ENCODE data around the gene RAP1GDS1. TPM values are rescaled to one million over a fixed set of nuclear protein-coding genes. Genes with fewer than 3 reads are reported as not detected.

RAP1GDS1 gene
- total RNA-seq, 1 experiment from 2014 or later = 40.8 TPM

DNA sequence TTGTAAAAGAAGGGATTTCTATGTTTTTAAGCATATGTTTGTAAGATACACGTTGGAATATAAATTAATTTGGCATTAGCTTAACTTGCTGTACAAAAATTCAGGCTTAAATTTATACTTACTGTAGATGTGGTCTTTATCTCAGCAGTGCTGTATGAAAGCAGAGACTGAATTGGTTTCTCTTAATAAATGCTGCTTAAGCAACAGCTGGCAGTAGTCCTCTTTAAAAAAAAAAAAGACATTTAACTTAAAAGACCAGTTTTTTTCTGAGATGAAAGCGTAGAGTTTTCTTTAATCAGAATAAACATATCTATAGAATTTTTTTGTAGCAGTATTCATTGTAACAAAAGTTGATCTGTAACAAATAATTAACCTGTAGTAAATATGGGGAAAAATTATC lies 124.6 kb downstream of the RAP1GDS1 start (continued):
- no peak for TF ChIP-seq CEBPB (IDR thresholded peaks at IDR 0.05; ENCODE audit: low read depth)
- no peak for TF ChIP-seq EZH2 (IDR thresholded peaks at IDR 0.05)

DNA sequence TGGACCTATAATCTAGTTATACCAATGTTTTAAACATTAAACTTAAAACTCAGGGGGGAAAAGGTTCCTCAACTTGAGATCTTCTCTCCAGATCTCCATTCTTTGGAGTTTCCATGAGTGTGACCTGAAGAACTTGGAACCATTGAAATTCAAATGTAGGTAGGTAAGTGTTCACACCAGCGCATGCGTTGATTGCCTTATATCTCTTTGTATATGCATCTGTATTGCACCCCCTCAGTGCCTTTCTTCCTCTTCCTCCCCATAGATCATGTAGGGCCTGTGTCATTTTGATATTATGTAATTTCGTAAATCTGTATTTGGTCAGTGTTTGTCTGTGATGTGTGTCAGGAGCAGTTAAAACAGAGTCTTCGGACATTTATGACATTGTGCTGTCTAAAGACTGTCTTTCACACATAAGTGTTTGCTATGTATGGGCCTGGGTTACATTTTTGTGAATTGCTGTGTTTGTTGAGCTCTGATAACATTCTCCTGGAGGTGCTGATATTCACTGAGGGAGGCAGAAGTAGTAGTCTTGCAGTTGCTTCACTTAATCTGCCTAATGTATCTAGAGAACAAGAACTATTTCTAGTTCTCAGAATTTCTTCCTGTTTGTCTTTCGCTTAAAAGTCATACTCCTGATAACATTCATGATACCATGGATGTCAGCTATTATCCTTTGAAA lies 126.3 kb downstream of the RAP1GDS1 start:
- H4K20me1 ChIP-seq (ENCODE audit: insufficient read depth) = no peaks in the 10 kb centered on the region
- H3K27me3 ChIP-seq (ENCODE audit: insufficient read depth, low read length) = no peaks in the 10 kb centered on the region
- DNase-seq (ENCODE audit: low read depth, low spot score) = no peak
- ChIA-PET POLR2A (no interaction called here), RAD21 (ENCODE audit: low non-redundant PET in 1 of 2, low total read pairs in 2 of 2, uncharacterized antibody in 2 of 2, unreplicated experiment in 2 of 2) (no interaction called here), CTCF (interaction anchor here (1.4 kb wide), 1 partner anchor 10 kb away, joined by 3 read pairs; no protein-coding TSS in a partner anchor)
- H3K9ac ChIP-seq (ENCODE audit: low read length) = no peak overlapping the region
- no peak overlapping the region for H3K4me3 ChIP-seq (replicated peaks in 1 of 2; ENCODE audit: low read depth in 1 of 2, low read length in 2 of 2)
- no peaks in the 10 kb centered on the region for H3K9me2 ChIP-seq (ENCODE audit: insufficient read depth)
- no peaks in the 10 kb centered on the region for H3K79me2 ChIP-seq (ENCODE audit: insufficient read depth, low read length)
- no peak for TF ChIP-seq POLR2AphosphoS5 (IDR thresholded peaks at IDR 0.05; ENCODE audit: low read depth, low read length)
- TF ChIP-seq JUND (IDR thresholded peaks at IDR 0.05) = no peak
- TF ChIP-seq, protein P1, sequence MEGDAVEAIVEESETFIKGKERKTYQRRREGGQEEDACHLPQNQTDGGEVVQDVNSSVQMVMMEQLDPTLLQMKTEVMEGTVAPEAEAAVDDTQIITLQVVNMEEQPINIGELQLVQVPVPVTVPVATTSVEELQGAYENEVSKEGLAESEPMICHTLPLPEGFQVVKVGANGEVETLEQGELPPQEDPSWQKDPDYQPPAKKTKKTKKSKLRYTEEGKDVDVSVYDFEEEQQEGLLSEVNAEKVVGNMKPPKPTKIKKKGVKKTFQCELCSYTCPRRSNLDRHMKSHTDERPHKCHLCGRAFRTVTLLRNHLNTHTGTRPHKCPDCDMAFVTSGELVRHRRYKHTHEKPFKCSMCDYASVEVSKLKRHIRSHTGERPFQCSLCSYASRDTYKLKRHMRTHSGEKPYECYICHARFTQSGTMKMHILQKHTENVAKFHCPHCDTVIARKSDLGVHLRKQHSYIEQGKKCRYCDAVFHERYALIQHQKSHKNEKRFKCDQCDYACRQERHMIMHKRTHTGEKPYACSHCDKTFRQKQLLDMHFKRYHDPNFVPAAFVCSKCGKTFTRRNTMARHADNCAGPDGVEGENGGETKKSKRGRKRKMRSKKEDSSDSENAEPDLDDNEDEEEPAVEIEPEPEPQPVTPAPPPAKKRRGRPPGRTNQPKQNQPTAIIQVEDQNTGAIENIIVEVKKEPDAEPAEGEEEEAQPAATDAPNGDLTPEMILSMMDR (IDR thresholded peaks at IDR 0.05 in 2 of 3, conservative IDR thresholded peaks at IDR 0.05 in 1 of 3; ENCODE audit: borderline replicate concordance in 1 of 3, insufficient read depth in 1 of 3, low read depth in 2 of 3, low read length in 2 of 3) = no peak
- TF ChIP-seq SRF (IDR thresholded peaks at IDR 0.05; ENCODE audit: low read depth) = no peak
- TF ChIP-seq CEBPB (IDR thresholded peaks at IDR 0.05; ENCODE audit: low read depth) = no peak
- TF ChIP-seq TCF7L2 (IDR thresholded peaks at IDR 0.05; ENCODE audit: borderline replicate concordance, extremely low read depth, insufficient read depth, insufficient read length) = no peak
- no peak for TF ChIP-seq EZH2 (IDR thresholded peaks at IDR 0.05)
- BruUV-seq (replicated peaks) = no TSS peak
- H3K9me3 ChIP-seq (ENCODE audit: control insufficient read depth in 1 of 2, insufficient read depth in 1 of 2, low read depth in 1 of 2, low read length in 2 of 2) = no peaks in the 10 kb centered on the region
- no peaks in the 10 kb centered on the region for H3K36me3 ChIP-seq (ENCODE audit: control insufficient read depth in 1 of 2, insufficient read depth in 2 of 2, low read length in 2 of 2)
- H3K4me2 ChIP-seq (ENCODE audit: low read length) = no peak overlapping the region
- no peak overlapping the region for H2AFZ ChIP-seq (ENCODE audit: low read depth, low read length, poor library complexity, severe bottlenecking)
- intact Hi-C loops (cut with micrococcal nuclease) = no loop called here
- no peak for ATAC-seq
- no peak overlapping the region for H3K27ac ChIP-seq (ENCODE audit: low read depth, low read length)
- no peaks in the 10 kb centered on the region for H3K4me1 ChIP-seq (ENCODE audit: control insufficient read depth in 1 of 2, insufficient read depth in 2 of 2, low read length in 2 of 2)
